Smooth muscle cell (in vitro differentiated cells): ENCODE data around the gene TMEM119. TPM values are rescaled to one million over a fixed set of nuclear protein-coding genes. Genes with fewer than 3 reads are reported as not detected.

Experiments used
- DNase-seq: peaks from one replicate; lab custom pipeline; 2025; ENCODE audit not compliant: unreplicated experiment; lab: John Stamatoyannopoulos, UW
- H2AFZ ChIP-seq: fragments of 200-600 bp; sonication (generic); 2 replicates; pipeline ENCODE4 v1.6.0; 2016; ENCODE audit warnings: antibody characterized with exemption, low read depth, mild to moderate bottlenecking
- H3F3A ChIP-seq: fragments of 200-600 bp; sonication (generic); 2 replicates; pipeline ENCODE4 v1.6.0; 2017; ENCODE audit warnings: antibody characterized with exemption, low read depth
- H3K27ac ChIP-seq: fragments of 200-600 bp; sonication (generic); 2 replicates; pipeline ENCODE4 v1.5.1; 2016; ENCODE audit warnings: low read depth, mild to moderate bottlenecking
- H3K27me3 ChIP-seq: fragments of 200-600 bp; sonication (generic); 2 replicates; pipeline ENCODE4 v1.6.1; 2016; ENCODE audit warnings: low read depth, mild to moderate bottlenecking
- H3K36me3 ChIP-seq: fragments of 200-600 bp; sonication (generic); 2 replicates; pipeline ENCODE4 v1.5.1; 2016; ENCODE audit warnings: low read depth
- H3K4me1 ChIP-seq: fragments of 200-600 bp; sonication (generic); 2 replicates; pipeline ENCODE4 v1.5.1; 2016; ENCODE audit warnings: low read depth
- H3K4me2 ChIP-seq: fragments of 200-600 bp; sonication (generic); 2 replicates; pipeline ENCODE4 v1.6.0; 2016; ENCODE audit warnings: mild to moderate bottlenecking
- H3K4me3 ChIP-seq: fragments of 200-600 bp; sonication (generic); 2 replicates; pipeline ENCODE4 v1.5.1; 2016; ENCODE audit warnings: mild to moderate bottlenecking
- H3K79me2 ChIP-seq: fragments of 200-600 bp; sonication (generic); 2 replicates; pipeline ENCODE4 v1.6.0; 2016; ENCODE audit warnings: low read depth, mild to moderate bottlenecking
- H3K9ac ChIP-seq: fragments of 200-600 bp; sonication (generic); 2 replicates; pipeline ENCODE4 v1.6.0; 2016; ENCODE audit warnings: low read depth
- H3K9me3 ChIP-seq: fragments of 200-600 bp; sonication (generic); replicated peaks from 2 replicates; pipeline ENCODE4 v1.5.1; 2016; ENCODE audit warnings: low read depth
- H4K20me1 ChIP-seq: fragments of 200-600 bp; sonication (generic); 2 replicates; pipeline ENCODE4 v1.6.0; 2016; ENCODE audit warnings: low read depth
- WGBS: methylation state at CpG from one replicate; pipeline ENCODE4 v1.1.7; 2016; ENCODE audit warnings: low lambda C conversion rate; 5-methylcytosine and 5-hydroxymethylcytosine counted together
- polyA plus RNA-seq: library from polyadenylated mRNA; unstranded; fragments of >200 nt; fragmentation: Nextera tagmentation; extraction: Ambion mirVana; gene quantifications from 2 replicates; pipeline ENCODE4 v1.2.1, GENCODE V29; 2016
- total RNA-seq: library from RNA; depleted of rRNA; stranded (reverse); fragments of >200 nt; gene quantifications from 2 replicates; pipeline ENCODE4 v1.2.3, GENCODE V29; 2014
- TF ChIP-seq, protein P1 (sequence below): fragments of 200-600 bp; sonication (generic); IDR thresholded peaks from 2 replicates; pipeline ENCODE4 v1.5.1; 2017; ENCODE audit warnings: borderline replicate concordance, mild to moderate bottlenecking, antibody characterized with exemption; ENCODE audit not compliant: insufficient read depth, poor library complexity, severe bottlenecking

TMEM119 gene
- total and polyA plus RNA-seq, 2 experiments from 2014 or later = 40.9 to 103 TPM

DNA sequence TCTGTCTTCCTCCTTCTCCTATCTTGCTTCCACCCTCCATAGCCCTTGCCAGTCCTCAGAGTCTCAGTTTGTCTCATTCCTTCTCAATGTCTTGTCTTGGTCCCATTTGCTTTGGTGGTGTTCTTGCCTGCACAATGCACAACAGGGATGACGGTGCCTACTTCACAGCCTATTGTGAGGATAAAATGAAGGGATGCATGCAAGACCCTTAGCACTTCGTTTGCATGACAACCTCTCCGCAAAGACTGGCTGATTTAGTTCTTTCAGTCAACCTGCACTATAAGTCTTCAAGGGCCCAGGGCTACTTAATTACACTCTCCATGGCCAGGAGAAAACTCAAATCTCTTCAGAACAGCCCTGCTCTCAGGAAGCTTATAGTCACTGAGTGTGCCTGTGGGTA, 27.3 kb upstream of the TMEM119 start:
- H3K79me2 ChIP-seq = no peaks in the 10 kb centered on the region
- H4K20me1 ChIP-seq = no peaks in the 10 kb centered on the region
- TF ChIP-seq, protein P1, sequence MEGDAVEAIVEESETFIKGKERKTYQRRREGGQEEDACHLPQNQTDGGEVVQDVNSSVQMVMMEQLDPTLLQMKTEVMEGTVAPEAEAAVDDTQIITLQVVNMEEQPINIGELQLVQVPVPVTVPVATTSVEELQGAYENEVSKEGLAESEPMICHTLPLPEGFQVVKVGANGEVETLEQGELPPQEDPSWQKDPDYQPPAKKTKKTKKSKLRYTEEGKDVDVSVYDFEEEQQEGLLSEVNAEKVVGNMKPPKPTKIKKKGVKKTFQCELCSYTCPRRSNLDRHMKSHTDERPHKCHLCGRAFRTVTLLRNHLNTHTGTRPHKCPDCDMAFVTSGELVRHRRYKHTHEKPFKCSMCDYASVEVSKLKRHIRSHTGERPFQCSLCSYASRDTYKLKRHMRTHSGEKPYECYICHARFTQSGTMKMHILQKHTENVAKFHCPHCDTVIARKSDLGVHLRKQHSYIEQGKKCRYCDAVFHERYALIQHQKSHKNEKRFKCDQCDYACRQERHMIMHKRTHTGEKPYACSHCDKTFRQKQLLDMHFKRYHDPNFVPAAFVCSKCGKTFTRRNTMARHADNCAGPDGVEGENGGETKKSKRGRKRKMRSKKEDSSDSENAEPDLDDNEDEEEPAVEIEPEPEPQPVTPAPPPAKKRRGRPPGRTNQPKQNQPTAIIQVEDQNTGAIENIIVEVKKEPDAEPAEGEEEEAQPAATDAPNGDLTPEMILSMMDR = no peak
- H3K9ac ChIP-seq = no peak overlapping the region
- no peaks in the 10 kb centered on the region for H3K9me3 ChIP-seq
- H3K36me3 ChIP-seq = no peaks in the 10 kb centered on the region
- no peak overlapping the region for H2AFZ ChIP-seq
- DNase-seq = no peak
- H3K4me1 ChIP-seq = peaks cover 17% of the 10 kb centered on the region
- no peak overlapping the region for H3K4me3 ChIP-seq
- no peaks in the 10 kb centered on the region for H3K27me3 ChIP-seq
- H3F3A ChIP-seq = peaks cover 11% of the 10 kb centered on the region
- no peak overlapping the region for H3K4me2 ChIP-seq
- 56% methylated on average over 3 of the region's 3 CpGs for WGBS
- no peak overlapping the region for H3K27ac ChIP-seq

DNA sequence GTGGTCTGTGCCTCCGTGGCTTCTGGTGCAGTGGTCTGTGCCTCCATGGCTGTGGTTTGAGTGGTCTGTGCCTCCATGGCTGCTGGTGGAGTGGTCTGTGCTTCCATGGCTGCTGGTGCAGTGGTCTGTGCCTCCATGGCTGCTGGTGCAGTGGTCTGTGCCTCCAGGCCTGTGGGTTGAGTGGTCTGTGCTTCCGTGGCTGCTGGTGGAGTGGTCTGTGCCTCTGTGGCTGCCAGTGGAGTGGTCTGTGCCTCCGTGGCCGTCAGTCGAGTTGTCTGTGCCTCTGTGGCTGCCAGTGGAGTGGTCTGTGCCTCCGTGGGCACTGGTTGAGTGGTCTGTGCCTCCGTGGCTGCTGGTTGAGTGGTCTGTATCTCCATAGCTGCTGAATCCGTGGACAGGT, 25.7 kb upstream of the TMEM119 start:
- Histone ChIP-seq H4K20me1 (no peaks in the 10 kb centered on the region), H2AFZ (no peak overlapping the region), H3K4me3 (no peak overlapping the region), H3K27me3 (no peaks in the 10 kb centered on the region), H3K4me2 (no peak overlapping the region), H3K9ac (no peak overlapping the region), H3K79me2 (no peaks in the 10 kb centered on the region), H3F3A (peaks cover 6% of the 10 kb centered on the region), H3K27ac (no peak overlapping the region), H3K36me3 (no peaks in the 10 kb centered on the region), H3K4me1 (peaks cover 6% of the 10 kb centered on the region), H3K9me3 (no peaks in the 10 kb centered on the region)
- TF ChIP-seq, protein P1 = no peak
- DNase-seq = no peak
- 96% methylated on average over 8 of the region's 8 CpGs for WGBS

DNA sequence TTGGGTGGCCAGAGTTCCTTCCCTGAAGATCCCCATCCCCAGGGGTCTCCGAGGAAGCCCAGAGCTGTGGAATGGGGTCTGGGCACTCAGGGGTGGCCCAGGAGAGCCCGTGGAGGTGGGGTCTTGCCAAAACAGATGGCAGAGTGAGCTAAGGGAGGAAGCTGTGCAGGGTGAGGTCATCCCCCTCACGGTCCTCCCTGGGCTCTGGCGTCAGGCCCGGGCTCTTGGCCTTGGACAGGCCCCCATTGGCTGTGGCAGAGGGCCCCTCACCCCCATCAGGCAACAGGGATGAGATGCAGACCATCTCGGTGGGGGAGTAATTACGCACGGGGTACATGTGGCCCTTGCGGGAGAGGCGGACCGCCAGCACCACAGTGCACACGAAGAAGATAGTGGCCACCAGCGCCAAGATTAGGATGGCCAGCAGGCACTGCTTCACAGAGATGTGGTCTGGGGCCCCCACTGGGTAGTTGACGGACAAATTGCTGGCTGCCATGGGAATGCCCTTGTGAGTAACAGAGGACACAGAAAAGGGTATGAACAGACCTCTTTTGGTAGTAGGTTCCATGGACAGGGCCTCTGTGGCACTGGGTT, 25.1 kb upstream of the TMEM119 start:
- no peak overlapping the region for H3K4me3 ChIP-seq
- 96% methylated on average over 14 of the region's 14 CpGs for WGBS
- H3F3A ChIP-seq = peaks cover 6% of the 10 kb centered on the region
- H3K79me2 ChIP-seq = no peaks in the 10 kb centered on the region
- no peaks in the 10 kb centered on the region for H4K20me1 ChIP-seq
- no peaks in the 10 kb centered on the region for H3K27me3 ChIP-seq
- no peak overlapping the region for H3K9ac ChIP-seq
- H2AFZ ChIP-seq = no peak overlapping the region
- TF ChIP-seq, protein P1 = no peak
- no peak overlapping the region for H3K4me2 ChIP-seq
- no peak overlapping the region for H3K27ac ChIP-seq
- H3K36me3 ChIP-seq = no peaks in the 10 kb centered on the region
- no peaks in the 10 kb centered on the region for H3K9me3 ChIP-seq
- peaks cover 5% of the 10 kb centered on the region for H3K4me1 ChIP-seq
- no peak for DNase-seq

DNA sequence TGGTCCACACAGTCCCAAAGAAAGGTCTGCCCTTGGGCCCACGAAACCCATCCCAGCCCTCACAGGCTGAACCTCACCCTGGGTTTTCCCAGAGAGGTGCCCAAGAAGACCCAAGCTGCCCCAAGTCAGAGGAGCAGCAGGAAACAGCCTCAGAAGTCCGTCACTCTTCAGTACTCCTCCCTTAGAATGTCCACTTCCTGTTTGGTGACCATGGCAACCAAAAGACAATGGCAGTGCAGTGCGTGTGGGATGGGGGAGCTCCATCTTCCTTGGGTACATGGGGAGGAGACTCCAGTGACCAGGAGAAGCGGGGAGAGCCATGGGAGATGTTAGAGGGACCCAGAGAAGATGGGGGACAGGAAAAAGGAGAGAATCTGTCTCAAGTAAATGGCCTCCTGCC, 24.5 kb upstream of the TMEM119 start:
- no peak overlapping the region for H3K4me2 ChIP-seq
- no peaks in the 10 kb centered on the region for H3K36me3 ChIP-seq
- no peak overlapping the region for H3K9ac ChIP-seq
- H3K27ac ChIP-seq = no peak overlapping the region
- peaks cover 5% of the 10 kb centered on the region for H3K4me1 ChIP-seq
- H3K4me3 ChIP-seq = no peak overlapping the region
- H2AFZ ChIP-seq = no peak overlapping the region
- no peaks in the 10 kb centered on the region for H4K20me1 ChIP-seq
- H3K27me3 ChIP-seq = no peaks in the 10 kb centered on the region
- no peaks in the 10 kb centered on the region for H3K79me2 ChIP-seq
- no peak for DNase-seq
- 75% methylated on average over 4 of the region's 4 CpGs for WGBS
- TF ChIP-seq, protein P1 = no peak
- peaks cover 6% of the 10 kb centered on the region for H3F3A ChIP-seq
- no peaks in the 10 kb centered on the region for H3K9me3 ChIP-seq
